Upper lobe of left lung (tissue), 4 donors: Measurements from ENCODE around the gene OR2T11.

ENCODE experiments used
- CTCF ChIP-seq, 6 experiments: fragments of 450-650 bp in 4 of 6; fragments of 200-600 bp in 2 of 6; sonication (generic) in 2 of 6; IDR thresholded peaks; one replicate each; pipeline ENCODE4 v1.5.1; 2016 to 2019; ENCODE audit warnings: antibody characterized with exemption in 6 of 6
- EP300 ChIP-seq, 4 donors: sonication (generic); formaldehyde crosslinking; IDR thresholded peaks; one replicate each; pipeline ENCODE4 v1.5.1; 2017; ENCODE audit warnings: antibody characterized with exemption in 4 of 4, control low read depth in 2 of 4
- POLR2AphosphoS5 ChIP-seq, 2 donors: sonication (generic); formaldehyde crosslinking; IDR thresholded peaks; one replicate each; pipeline ENCODE4 v1.5.1; 2017; ENCODE audit warnings: antibody characterized with exemption in 2 of 2

GRCh38 chr1:248610301-248610700 lies 24.6 kb downstream of the OR2T11 start:
- TF ChIP-seq EP300 (IDR thresholded peaks at IDR 0.05): no peak
- no peak for TF ChIP-seq CTCF (IDR thresholded peaks at IDR 0.05)
- no peak for TF ChIP-seq POLR2AphosphoS5 (IDR thresholded peaks at IDR 0.05)
